Parathyroid adenoma (tissue), 2 donors: ENCODE measurements around the gene HNRNPM.

ENCODE experiments used
- H2AFZ ChIP-seq: fragments of 300-600 bp; sonication (generic); one replicate; pipeline ENCODE4 v1.7.0; 2017; ENCODE audit warnings: antibody characterized with exemption, mild to moderate bottlenecking
- H3K27ac ChIP-seq: fragments of 300-600 bp; sonication (generic); one replicate; pipeline ENCODE4 v1.7.0; 2017
- H3K27me3 ChIP-seq: fragments of 300-600 bp; sonication (generic); one replicate; pipeline ENCODE4 v1.7.0; 2017; ENCODE audit warnings: low read length; ENCODE audit not compliant: control insufficient read depth, insufficient read depth
- H3K36me3 ChIP-seq: fragments of 300-600 bp; sonication (generic); one replicate; pipeline ENCODE4 v1.7.0; 2017; ENCODE audit warnings: low read length; ENCODE audit not compliant: control insufficient read depth, insufficient read depth
- H3K4me1 ChIP-seq: fragments of 300-600 bp; sonication (generic); one replicate; pipeline ENCODE4 v1.7.0; 2017; ENCODE audit warnings: control low read depth
- H3K4me2 ChIP-seq: fragments of 300-600 bp; sonication (generic); one replicate; pipeline ENCODE4 v1.7.0; 2017; ENCODE audit warnings: low read length
- H3K4me3 ChIP-seq: fragments of 300-600 bp; sonication (generic); one replicate; pipeline ENCODE4 v1.7.0; 2017; ENCODE audit warnings: low read depth, low read length
- H3K79me2 ChIP-seq: fragments of 300-600 bp; sonication (generic); one replicate; pipeline ENCODE4 v1.7.0; 2017; ENCODE audit warnings: control low read depth
- H3K9ac ChIP-seq: fragments of 300-600 bp; sonication (generic); one replicate; pipeline ENCODE4 v1.7.0; 2017; ENCODE audit warnings: mild to moderate bottlenecking
- H3K9me3 ChIP-seq: fragments of 300-600 bp; sonication (generic); one replicate; pipeline ENCODE4 v1.7.0; 2017; ENCODE audit warnings: low read length; ENCODE audit not compliant: control insufficient read depth
- CTCF ChIP-seq: fragments of 300-600 bp; sonication (generic); IDR thresholded peaks from one replicate; pipeline ENCODE4 v1.7.0; 2017; ENCODE audit warnings: antibody characterized with exemption, mild to moderate bottlenecking
- donor health status: primary hyperparathyroidism.

HNRNPM gene

GRCh38 chr19:8459095-8459494 is 14.3 kb downstream of the HNRNPM start:
- peaks cover 35% of the 10 kb centered on the region for H3K4me1 ChIP-seq
- H3K27me3 ChIP-seq = no peaks in the 10 kb centered on the region
- H3K4me3 ChIP-seq = no peak overlapping the region
- H3K36me3 ChIP-seq = no peaks in the 10 kb centered on the region
- TF ChIP-seq CTCF = no peak
- no peak overlapping the region for H2AFZ ChIP-seq
- H3K9ac ChIP-seq = no peak overlapping the region
- H3K9me3 ChIP-seq = no peaks in the 10 kb centered on the region
- H3K27ac ChIP-seq = no peak overlapping the region
- H3K4me2 ChIP-seq = no peak overlapping the region
- H3K79me2 ChIP-seq = peaks cover 81% of the 10 kb centered on the region

- Histone ChIP-seq H3K4me3 (no peak overlapping the region), H3K4me1 (peaks cover 33% of the 10 kb centered on the region), H3K27me3 (no peaks in the 10 kb centered on the region), H2AFZ (no peak overlapping the region), H3K79me2 (peaks cover 83% of the 10 kb centered on the region), H3K9ac (no peak overlapping the region), H3K9me3 (no peaks in the 10 kb centered on the region), H3K27ac (no peak overlapping the region), H3K4me2 (no peak overlapping the region), H3K36me3 (no peaks in the 10 kb centered on the region)
- TF ChIP-seq CTCF = no peak
These were observed 14.9 kb downstream of the HNRNPM start for GRCh38 chr19:8459520-8460270.

DNA sequence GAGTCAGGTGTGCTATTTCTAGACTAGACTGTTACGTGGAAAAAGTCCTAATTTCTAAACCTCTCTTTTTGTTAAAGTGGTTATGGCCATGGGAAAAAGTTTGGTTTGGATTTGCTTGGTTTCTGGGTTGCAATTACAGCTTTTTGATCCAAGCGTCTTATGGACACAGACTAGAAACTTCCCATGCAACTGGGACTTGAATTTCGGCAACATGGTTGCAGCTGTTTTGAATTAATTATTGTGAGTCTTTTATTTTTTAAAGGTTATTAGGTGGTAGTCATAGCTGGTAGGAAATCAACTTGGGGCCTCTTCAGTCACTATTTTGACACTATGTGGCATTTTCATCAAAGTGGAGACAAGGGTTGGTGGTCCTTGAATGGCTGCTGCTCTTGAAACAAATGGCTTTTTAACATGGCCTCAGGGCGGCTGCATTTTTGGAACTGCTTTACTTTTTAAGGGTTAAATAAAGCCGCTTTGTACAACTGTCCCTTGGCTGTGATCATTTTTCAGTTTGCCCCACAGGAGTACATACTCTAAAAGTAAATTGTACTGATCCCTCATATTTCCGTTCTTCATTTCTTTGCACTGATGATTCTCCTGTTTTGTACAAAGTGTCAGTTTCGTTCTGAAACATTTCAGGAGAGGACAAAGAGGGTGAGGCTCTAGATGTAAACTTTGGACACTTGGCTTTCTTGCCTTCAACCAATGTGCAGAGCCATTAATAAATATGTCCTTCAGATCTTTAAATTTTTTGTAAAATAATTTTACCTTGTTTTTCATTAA is 15.9 kb downstream of the HNRNPM start:
- no peak overlapping the region for H3K9ac ChIP-seq
- no peak for TF ChIP-seq CTCF

GRCh38 chr19:8461376-8461775 is 16.6 kb downstream of the HNRNPM start:
- Histone ChIP-seq H3K27me3 (no peaks in the 10 kb centered on the region), H3K36me3 (no peaks in the 10 kb centered on the region), H2AFZ (no peak overlapping the region), H3K9me3 (no peaks in the 10 kb centered on the region), H3K4me1 (peaks cover 27% of the 10 kb centered on the region), H3K4me2 (no peak overlapping the region), H3K27ac (no peak overlapping the region), H3K4me3 (no peak overlapping the region), H3K79me2 (peaks cover 81% of the 10 kb centered on the region), H3K9ac (no peak overlapping the region)
- TF ChIP-seq CTCF = no peak

More for the DNA sequence above, 15.9 kb downstream of the HNRNPM start:
- Histone ChIP-seq H3K27ac (no peak overlapping the region), H3K4me1 (peaks cover 33% of the 10 kb centered on the region), H3K79me2 (peaks cover 85% of the 10 kb centered on the region), H3K27me3 (no peaks in the 10 kb centered on the region), H2AFZ (no peak overlapping the region), H3K36me3 (no peaks in the 10 kb centered on the region), H3K4me3 (no peak overlapping the region), H3K9me3 (no peaks in the 10 kb centered on the region), H3K4me2 (no peak overlapping the region)
